KOPT-K1 (cell line): ENCODE results near the gene ZFP90.
"Not testable (repeated sequence)": the region's sequence is repeated elsewhere in the genome, so short reads cannot be mapped to it uniquely, and the experiment has no call there.

Experiments used
- H3K27ac ChIP-seq: fragments of 200-600 bp; sonication (generic); 2 replicates; pipeline ENCODE4 v1.5.1; 2016; ENCODE audit warnings: antibody characterized with exemption, mild to moderate bottlenecking, low read depth, low read length; ENCODE audit not compliant: poor library complexity, severe bottlenecking
- H3K36me3 ChIP-seq: fragments of 200-600 bp; sonication (generic); 2 replicates; pipeline ENCODE4 v1.5.1; 2017; ENCODE audit warnings: antibody characterized with exemption, mild to moderate bottlenecking, low read length, moderate library complexity; ENCODE audit not compliant: insufficient read depth
- H3K9me3 ChIP-seq: fragments of 200-600 bp; sonication (generic); 2 replicates; pipeline ENCODE4 v1.5.1; 2017; ENCODE audit warnings: antibody characterized with exemption, low read length, mild to moderate bottlenecking; ENCODE audit not compliant: insufficient read depth, poor library complexity, severe bottlenecking

The ZFP90 gene

DNA sequence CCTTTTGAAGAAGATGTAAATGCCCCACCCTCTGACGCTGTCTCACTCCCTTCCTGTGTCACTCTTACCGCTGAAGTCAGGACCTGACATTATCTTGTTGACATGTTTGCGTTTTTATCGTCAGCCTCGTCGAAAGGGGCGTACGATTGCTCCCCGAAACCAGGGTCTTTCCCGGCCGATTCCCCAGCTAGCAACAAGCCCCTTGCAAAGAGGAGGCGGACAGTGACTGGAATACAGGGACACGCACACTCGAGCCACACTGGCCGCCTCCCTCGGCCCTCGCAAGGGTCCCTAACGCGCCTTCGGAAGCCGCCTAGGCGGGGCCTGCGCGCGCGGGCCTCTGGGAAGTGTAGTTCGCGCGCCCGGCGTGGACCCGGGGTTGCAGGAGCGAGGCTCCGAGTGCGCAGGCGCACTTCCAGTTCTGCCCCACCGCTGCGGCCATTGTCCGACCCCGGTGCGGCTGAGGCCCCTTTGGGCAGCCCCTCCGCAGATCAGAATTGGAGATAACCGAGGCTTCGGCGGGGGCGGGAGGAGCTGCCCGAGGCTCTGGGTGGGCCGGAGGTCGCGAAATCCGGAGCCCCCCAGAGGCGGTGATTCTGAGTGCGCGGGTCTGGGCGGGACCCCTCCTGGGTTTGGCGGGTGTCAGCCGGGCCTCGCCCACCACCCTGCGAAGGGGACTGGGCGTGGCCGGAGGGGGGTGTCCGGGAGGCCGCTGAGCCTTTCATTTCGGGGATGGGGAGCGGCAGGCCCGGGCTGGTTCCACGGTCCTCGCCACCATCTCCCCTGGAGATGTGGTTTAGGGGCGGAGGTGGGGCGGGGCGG lies at the start of gene ZFP90:
TSS of gene ZFP90 (plus strand) at position 412 of the 822 bp plus-strand sequence. CDS start 502 bp downstream, outside the sequence.
- H3K27ac ChIP-seq, result peak within 1 kb of the TSS; percentile 58
- peaks cover 49% of the 10 kb centered on the region for H3K36me3 ChIP-seq
- H3K9me3 ChIP-seq, result peaks cover 23% of the 10 kb centered on the region

DNA sequence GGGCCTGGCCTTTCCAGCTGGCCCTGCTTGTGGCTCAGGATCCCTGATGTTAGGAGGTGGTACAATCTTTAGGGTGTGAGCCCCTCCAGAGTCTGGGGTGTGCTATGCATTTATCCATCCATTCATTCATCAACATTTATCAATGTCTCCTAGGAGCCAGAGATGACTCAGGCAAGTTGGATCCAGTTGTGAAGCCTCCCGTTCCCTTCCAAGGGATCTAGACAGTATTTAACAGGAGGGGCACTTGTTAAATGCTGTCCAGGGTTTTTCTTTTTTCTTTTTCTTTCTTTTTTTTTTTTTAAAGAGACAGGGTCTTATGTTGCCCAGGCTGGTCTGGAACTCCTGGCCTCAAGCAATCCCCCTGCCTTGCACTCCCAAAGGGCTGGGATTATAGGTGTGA lies 48.7 kb upstream of the ZFP90 start:
- no peak overlapping the region for H3K27ac ChIP-seq
- H3K36me3 ChIP-seq, result no peaks in the 10 kb centered on the region
- H3K9me3 ChIP-seq, result peaks cover 3% of the 10 kb centered on the region

DNA sequence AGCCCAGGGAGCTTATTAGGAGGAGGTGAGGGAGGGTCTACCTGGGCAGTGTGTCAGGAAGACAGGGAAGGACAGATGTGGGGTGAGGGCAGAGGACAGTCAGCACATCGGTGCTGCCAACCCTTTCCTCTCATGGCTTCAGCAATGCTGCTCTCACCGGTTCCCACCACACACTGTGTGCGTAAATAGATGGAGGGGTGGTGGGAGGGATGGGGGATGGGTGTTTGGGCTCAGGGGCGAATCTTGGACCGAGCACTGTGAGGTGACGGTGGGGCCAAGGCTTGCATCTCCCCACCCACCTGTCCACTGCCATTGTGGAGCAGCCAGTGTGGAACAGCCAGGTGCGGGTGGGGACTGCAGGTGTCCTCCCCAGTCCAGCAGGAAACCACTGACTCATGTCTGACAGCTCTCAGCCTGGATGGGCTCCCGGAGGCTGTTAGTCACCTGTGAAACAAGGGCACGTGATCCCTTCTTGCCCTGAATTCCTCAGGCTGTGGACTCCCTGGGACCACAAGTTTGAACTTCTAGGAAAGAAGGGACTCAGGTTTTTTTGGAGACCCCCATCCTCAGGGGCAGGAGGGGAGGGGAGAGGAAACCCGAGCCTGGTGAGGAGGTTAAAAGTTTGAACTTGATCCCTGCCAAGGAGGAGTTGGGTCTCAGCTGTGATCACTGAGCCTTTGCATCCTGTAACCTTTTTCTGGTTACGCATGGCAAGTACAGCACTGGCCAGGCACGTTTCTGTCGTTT lies 48.1 kb upstream of the ZFP90 start:
- H3K27ac ChIP-seq, result no peak overlapping the region

DNA sequence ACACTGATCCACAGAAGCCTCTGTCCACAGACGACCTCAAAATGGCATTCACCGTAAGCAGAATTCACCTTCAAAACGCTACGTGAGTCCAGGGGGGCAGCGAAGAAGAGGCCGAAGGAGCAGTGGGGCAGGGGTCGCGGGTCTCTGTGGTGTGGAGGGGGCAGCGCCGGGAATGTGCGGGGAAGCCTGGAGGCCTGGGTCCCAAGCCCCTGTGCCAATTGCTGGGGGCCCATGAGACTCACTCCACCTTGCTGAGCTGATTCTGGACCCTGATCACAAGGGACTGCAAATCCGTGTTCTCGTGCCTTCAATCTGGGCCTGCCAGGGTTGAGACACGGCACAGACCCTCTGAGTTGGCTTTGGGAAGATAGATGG lies 47.5 kb upstream of the ZFP90 start:
- Histone ChIP-seq H3K9me3 (peaks cover 3% of the 10 kb centered on the region), H3K27ac (no peak overlapping the region), H3K36me3 (no peaks in the 10 kb centered on the region)

More for the DNA sequence above, 48.1 kb upstream of the ZFP90 start:
- peaks cover 3% of the 10 kb centered on the region for H3K9me3 ChIP-seq
- H3K36me3 ChIP-seq, result no peaks in the 10 kb centered on the region

DNA sequence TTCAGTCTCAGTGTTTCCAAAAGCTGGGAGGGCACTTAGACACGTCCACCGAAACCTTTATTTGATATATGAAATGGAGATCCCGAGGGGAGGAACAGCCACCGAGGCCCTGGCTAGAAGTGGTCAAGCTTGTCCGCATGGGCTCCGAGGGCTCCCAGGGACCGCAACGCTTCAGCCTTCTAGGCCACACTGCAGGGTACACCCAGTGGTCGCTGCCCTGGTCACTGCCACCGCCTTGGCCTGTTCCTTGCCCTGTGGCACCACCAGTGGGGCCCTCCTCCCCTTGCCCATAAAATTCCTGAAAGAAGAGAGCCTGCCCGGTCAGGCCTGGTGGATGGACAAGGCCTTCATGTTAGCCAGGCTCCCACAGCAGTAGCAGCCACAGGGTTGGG lies 46.9 kb upstream of the ZFP90 start:
- H3K27ac ChIP-seq, result no peak overlapping the region
- peaks cover 3% of the 10 kb centered on the region for H3K9me3 ChIP-seq
- H3K36me3 ChIP-seq, result no peaks in the 10 kb centered on the region

DNA sequence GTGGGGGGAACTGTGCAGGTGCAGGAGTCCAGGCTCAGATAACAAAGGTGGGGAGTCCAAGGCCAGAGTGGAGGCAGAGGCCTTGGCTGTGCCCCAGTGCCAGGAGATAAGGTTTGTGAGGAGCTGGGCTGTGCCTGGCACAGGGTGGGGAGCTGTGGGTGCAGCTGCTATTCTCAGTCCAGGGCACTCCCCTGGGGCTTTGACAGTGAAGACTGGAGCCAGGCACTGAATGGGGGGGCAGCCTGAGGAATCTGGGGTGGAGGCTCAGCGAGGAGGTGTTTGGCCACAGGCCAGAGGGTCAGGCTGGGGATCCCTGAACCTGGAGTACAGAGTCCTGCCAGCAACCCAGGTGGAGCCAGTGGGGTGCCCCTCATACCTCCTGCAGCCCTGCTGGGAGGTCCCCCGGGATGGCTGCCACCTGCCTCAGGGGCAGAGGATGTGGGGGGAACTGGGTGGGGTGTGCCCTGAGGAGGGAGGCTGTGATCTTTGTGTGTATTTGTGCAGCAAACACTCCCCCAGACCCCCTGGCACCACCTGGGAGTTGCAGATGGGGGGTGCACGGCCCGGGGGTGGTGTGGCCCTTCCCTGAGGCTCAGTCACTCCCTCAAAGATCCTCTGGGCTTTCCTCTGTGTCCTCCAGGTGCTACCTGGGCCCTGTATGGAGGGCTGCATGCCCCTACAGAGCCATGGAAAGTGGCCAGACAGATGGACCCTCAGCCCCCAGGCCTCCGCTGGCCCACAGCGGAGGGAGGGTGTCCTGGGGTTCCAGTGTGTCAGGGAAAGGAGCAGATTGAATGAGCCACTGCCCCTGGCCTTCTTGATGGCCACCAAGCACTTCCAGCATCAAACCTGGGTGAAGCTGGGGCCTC lies 46.3 kb upstream of the ZFP90 start:
- Histone ChIP-seq H3K9me3 (peaks cover 3% of the 10 kb centered on the region), H3K27ac (no peak overlapping the region), H3K36me3 (no peaks in the 10 kb centered on the region)

DNA sequence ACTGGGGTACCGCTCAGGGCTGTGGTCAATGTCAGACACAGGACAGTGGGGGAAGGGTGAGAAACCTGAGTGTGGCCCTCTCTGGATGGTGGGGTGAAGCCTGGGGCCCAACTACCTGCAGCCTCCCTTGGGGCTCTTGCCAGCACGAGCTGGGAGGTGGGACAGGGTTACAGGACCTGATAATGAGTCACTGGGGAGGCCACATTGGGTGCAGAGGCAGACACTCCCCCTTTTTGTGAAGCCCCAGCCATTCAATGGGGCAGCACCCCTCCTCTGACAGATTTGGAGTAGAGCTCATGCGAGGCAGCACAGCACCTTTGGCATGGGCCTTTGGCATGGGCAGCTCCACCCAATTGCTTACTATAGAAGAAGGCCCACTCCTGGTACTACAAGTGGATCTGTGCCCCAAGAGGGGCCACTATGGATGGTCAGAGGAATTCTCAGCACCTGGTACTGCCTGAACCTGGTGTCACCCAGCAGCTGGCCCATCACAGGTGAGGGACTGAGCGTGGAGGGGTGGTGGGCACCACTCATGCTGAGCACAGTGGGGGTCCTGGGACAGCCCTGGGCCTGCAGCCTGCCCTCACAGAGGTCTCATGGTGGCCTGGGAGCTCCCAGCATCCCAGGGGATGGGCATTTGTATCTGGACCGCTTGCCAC lies 45.5 kb upstream of the ZFP90 start:
- no peak overlapping the region for H3K27ac ChIP-seq
- peaks cover 3% of the 10 kb centered on the region for H3K9me3 ChIP-seq
- H3K36me3 ChIP-seq, result no peaks in the 10 kb centered on the region

DNA sequence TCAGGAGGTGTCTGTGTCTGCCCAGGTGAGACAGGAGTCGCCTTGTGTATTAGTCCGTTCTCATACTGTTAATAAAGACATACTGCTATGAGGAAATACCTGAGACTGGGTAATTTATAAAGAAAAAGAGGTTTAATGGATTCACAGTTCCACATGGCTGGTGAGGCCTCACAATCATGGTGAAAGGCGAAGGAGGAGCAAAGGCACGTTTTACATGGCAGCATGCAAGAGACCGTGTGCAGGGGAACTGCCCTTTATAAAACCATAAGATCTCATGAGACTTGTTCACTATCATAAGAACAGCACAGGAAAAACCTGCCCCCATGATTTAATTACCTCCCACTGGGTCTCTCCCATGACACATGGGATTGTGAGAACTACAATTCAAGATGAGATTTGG lies 44.8 kb upstream of the ZFP90 start:
- H3K36me3 ChIP-seq, result not testable (repeated sequence)

DNA sequence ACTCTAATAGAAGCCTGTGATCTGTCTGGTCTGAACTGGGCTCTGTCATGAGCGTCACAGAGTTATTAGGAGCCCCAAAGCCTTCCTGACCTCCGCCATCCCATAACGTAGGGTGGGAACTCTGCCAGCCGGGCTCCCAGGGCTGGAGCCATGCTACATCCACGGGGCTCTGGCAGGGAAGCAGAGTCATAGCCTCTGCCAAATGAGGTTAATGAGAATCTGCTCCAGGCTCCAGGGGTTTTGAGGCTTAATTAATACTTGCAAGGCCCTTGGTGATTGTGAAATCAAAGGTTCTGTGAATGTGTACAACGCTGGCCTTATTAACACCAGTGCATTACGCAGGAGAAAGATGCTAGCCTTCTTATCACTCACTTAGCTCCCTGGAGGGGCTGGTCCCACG lies 42.4 kb upstream of the ZFP90 start:
- Histone ChIP-seq H3K9me3 (peaks cover 3% of the 10 kb centered on the region), H3K36me3 (no peaks in the 10 kb centered on the region), H3K27ac (no peak overlapping the region)

More for the DNA sequence above, 44.8 kb upstream of the ZFP90 start:
- not testable (repeated sequence) for H3K9me3 ChIP-seq, H3K27ac ChIP-seq

DNA sequence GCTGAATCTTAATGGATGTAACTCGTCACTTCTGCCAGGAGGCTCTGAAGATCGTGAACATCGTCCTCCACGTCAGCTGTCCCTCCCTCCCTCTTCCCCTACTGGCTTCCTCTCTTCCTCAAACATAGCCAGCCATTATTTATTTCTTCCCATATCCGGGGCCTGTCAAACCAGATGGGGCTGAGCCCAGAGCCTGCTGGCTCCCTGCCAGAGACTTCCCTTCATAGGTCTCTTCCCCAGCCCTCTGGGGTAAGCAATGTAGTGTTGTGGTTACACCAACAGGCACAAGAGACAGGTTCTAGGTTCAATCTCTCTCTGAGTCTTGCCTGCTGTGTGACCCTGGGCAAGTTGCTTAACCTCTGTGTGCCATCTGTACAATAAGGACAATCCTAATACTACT lies 40.1 kb upstream of the ZFP90 start:
- H3K27ac ChIP-seq, result no peak overlapping the region
- no peaks in the 10 kb centered on the region for H3K36me3 ChIP-seq
- peaks cover 1% of the 10 kb centered on the region for H3K9me3 ChIP-seq

DNA sequence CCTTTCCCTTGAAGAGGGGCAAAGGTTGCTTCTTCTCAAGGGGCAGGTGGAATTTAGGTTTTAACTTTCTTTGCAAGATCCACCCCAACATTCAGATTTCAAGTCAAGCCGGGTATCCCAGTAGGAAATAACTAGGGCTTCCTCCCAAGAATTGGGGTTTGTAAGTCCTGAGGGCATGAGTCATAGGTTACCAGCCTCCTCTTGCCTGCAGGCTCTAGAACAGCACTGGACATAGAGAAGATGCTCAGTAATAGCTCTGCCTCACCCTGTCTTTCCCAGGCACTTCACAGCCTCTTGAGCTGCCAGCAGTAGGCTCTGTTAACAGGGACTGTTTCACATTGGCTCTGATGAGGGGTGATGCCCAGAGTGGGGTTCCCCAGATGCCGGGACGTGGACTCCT lies 35.8 kb upstream of the ZFP90 start:
- Histone ChIP-seq H3K36me3 (no peaks in the 10 kb centered on the region), H3K27ac (no peak overlapping the region)

DNA sequence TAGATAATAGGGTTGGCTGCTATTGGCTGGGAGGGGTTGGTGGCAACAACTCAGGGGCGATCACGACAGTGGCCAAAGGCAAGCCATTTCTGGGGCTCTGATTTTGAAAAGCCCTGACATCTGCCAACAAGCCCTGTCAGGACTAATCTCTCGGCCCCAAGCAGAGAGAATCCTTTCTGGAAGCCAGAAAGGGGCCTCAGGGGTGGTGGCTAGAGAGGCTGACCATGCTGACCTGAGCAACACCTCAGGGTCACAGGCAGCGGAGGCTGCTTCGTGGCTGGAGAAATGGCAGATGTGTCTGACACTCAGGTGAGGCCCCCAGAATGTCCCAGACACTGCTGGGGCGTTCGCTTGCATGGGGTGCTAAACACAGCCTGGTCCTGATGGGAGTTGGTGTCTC lies 35.0 kb upstream of the ZFP90 start:
- Histone ChIP-seq H3K9me3 (no peaks in the 10 kb centered on the region), H3K27ac (no peak overlapping the region), H3K36me3 (no peaks in the 10 kb centered on the region)

More for the DNA sequence above, 35.8 kb upstream of the ZFP90 start:
- H3K9me3 ChIP-seq, result no peaks in the 10 kb centered on the region

DNA sequence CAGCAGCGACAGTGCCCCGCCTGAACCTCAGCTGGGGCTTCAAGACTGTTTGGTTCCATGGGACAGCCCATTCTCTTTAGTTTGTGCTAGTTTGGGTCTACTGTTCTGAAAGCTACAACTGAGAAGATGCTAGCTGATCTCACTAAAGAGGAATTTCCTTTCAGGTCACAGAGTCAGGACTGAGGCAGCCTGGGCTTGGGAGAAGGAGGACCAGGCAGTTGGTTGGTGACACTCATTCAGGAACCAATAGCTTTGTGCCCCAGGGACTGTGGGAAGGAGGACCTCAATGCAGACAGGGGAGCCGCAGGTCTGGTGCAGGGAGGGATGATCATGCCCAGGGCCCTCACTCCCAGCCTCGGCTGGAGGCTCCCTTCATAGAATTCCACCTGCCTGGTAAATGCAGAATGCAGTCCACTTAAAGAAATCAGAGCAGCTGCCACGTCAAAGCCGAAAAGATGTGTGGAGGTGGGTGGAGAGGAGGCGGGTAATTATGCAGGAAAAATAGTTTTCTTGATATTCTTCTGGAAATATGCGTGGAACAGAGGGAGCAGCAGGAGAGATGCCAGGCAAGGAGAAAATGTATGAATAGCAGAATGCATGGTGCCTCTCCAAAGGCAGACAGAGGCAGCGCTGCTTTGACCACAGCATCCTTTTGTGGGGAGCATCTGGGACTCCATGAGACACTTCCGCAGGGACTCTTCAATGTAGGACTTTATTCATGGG lies 32.6 kb upstream of the ZFP90 start:
- H3K36me3 ChIP-seq, result no peaks in the 10 kb centered on the region
- H3K9me3 ChIP-seq, result no peaks in the 10 kb centered on the region
- H3K27ac ChIP-seq, result no peak overlapping the region

DNA sequence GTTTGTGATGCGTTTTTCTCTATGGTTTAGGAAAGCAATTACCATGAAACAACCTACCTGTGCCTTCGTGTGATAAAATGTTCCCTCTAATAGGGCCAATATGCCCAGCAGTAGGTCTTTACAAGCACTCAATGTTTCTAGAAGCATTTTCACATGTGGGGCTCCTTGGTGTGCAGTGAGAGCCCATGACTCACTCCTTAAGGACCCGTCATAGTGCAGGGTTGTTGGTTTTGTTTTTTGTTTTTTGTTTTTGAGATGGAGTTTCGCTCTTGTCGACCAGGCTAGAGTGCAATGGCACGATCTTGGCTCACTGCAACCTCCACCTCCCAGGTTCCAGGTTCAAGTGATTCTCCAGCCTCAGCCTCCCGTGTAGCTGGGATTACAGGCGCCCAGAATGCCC lies 31.1 kb upstream of the ZFP90 start:
- H3K9me3 ChIP-seq, result no peaks in the 10 kb centered on the region
- no peaks in the 10 kb centered on the region for H3K36me3 ChIP-seq
- H3K27ac ChIP-seq, result no peak overlapping the region
